Renal cortical epithelial cell (primary cell): ENCODE measurements around the gene RELA. TPM values are rescaled to one million over a fixed set of nuclear protein-coding genes. Genes with fewer than 3 reads are reported as not detected.
A peak's percentile ranks its signal among the peaks of the same experiment; 100 is the strongest.
"Not testable (repeated sequence)": the region's sequence is repeated elsewhere in the genome, so short reads cannot be mapped to it uniquely, and the experiment has no call there.

Experiments used
- DNase-seq: peaks from one replicate; pipeline ENCODE4 v3.0.0-alpha.2; 2011; ENCODE audit warnings: low read depth
- total RNA-seq: library from RNA; depleted of rRNA; stranded (reverse); fragments of >200 nt; gene quantifications from 2 replicates; pipeline ENCODE4 v1.2.3, GENCODE V29; 2014

RELA gene
- total RNA-seq: 15.3 and 23.2 TPM in 2 replicates

DNA sequence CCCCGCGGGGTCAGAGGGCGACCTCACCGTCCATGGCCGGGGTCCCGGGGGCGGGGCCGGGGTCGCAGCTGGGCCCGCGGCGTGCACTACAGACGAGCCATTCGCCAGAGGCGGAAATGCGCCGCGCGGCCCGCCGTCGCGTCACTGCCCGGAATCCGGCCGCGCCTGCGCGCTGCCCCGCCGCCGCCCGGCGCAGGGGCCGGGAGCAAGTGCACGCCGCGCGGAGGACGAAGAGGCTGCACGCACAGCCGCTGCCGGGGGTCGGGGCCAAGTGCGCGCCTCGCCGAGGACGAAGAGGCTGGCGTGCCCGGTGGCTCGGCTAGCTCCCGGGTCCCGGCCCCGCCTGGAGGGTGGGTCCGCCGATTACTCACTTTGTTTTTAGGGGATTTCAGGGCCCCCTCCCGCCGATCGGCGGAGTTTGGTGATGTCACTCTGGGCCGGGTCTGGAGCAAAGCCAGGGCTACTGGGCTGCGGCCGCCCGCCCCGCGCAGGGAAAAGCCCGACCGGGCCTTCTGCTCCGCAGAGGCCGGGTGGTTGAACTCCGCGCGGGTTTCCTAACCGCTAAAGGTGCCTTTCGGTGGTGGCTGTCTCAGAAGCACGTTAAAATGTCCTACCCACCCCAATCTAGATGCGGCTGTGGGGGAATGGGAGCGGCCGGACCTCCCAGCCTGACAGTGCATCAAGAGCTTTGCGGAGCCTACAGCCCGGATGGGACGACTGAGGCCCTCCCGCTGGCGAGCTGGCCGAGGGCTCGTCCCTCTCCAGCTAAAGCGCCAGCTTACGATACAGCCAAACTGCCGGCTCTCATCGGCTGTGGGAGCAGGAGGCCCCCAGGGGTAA, at the start of gene RELA:
Gene RELA (minus strand): TSS at position 118 of the 840 bp plus-strand sequence. CDS start 84 bp downstream, at position 34.
- DNase-seq: peak; percentile 72

DNA sequence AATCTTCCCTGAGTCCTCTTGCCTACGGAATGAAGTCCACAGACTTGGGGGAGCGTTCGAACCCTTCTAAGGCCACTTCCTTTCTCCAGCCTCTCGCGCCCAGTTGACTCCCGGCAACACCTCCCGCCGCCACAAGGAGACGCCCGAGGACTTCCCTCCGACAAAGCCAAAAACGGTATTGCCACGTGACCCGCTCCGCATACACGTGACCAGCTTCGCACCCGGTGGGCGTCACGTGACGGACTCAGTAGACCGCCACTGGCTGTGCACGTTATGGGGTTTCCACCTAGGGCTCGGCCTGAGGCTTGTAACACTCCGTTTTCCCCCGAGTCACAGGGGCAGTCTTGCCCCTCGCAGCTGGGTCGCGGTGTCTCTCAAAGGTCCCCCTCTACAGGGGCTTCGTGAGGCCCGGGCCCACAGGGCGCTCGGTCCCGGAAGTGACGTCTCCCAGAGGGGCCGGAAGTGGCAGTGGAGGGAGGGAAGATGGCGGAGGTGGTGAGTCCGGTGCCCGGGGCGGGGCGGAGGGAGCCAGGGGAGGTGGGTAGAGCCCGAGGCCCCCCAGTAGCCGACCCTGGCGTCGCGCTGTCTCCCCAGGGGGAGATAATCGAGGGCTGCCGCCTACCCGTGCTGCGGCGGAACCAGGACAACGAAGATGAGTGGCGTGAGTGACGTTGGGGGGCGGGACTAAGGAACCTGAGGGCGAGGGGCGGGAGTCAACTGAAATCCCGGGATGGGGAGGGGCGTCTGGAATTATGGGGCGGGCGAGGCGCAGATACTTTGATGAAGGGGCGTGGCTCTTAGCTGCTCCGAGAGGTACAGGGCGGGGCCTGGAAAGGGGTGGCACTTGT, 49.3 kb upstream of the RELA start, which contains the start of gene KAT5:
Gene KAT5 (plus strand): TSS at position 468 of the 848 bp plus-strand sequence. CDS start 16 bp downstream, at position 484.
- DNase-seq: peak; percentile 95

DNA sequence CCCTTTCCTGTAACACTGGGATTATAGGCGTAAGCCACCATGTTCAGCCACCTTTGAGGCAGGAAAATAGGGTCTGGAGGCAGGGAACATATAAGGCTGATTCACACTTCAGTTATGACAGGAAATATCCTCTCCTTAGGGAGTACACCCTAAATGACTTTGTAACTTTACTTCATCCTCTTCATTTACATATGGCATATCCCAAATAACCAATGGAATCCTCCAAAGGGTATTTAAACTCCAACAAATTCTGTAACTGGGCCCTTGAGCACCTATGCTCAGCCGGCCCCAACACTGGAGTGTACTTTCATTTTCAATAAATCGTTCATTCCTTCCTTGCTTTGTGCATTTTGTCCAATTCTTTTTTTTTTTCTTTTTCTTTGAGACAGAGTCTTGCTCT, 47.7 kb upstream of the RELA start:
- DNase-seq: no peak

DNA sequence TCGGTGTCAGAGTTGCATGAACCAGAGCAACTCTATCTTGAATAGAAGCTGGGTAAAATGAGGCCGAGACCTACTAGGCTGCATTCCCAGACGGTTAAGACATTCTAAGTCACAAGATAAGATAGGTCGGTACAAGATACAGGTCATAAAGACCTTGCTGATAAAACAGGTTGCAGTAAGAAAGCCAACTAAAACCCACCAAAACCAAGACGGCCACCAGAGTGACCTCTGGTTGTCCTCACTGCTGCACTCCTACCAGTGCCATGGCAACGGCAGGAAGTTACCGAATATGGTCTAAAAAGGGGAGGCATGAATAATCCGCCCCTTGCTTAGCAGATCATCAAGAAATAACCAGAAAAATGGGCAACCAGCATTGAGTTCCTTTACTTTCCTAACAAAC, 46.9 kb upstream of the RELA start:
- DNase-seq: no peak

DNA sequence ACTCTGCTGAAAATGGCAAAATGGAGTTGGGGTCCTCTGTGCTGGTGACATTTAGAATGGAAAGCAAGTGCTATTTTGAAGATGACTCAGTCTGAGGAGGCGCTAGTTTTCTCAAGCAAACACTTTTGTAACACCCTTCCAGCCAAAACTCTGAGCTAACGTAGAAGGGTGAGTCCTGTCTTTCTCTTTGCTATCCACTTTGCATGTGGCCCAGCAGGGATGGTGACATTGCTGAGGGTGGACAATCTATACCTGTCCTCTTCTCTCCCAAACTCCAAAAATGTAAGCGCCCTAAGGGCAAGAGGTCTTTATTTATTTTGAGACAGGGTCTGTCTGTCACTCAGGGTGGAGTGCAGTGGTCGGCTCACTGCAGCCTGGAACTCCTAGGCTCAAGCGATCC, 45.7 kb upstream of the RELA start:
- no peak for DNase-seq

DNA sequence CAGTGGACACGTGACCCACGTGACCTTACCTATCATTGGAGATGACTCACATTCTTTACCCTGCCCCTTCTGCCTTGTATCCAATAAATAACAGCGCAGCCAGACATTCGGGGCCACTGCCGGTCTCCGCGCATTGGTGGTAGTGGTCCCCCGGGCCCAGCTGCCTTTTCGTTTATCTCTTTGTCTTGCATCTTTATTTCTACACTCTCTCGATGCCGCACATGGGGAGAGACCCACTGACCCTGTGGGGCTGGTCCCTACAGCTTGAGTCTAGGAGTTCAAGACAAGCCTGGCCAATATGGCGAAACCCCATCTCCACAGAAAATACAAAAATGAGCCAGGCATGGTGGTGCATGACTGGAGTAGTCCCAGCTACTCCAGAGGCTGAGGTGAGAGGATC, 44.3 kb upstream of the RELA start:
- not testable (repeated sequence) for DNase-seq

DNA sequence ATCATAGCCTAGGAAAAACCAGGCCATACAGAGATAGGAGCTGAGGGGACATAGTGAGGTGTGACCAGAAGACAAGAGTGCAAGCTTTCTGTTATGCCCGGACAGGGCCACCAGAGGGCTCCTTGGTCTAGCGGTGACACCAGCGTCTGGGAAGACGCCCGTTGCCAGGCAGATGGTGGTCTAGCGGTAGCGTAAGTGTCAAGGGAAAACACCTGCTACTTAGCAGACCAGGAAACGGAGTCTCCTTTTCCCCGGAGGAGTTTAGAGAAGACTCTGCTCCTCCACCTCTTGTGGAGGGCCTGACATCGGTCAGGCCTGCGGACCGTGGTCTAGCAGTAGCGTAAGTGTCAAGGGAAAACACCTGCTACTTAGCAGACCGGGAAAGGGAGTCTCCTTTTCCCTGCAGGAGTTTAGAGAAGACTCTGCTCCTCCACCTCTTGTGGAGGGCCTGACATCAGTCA, 43.6 kb upstream of the RELA start:
- peak; percentile 41 for DNase-seq

DNA sequence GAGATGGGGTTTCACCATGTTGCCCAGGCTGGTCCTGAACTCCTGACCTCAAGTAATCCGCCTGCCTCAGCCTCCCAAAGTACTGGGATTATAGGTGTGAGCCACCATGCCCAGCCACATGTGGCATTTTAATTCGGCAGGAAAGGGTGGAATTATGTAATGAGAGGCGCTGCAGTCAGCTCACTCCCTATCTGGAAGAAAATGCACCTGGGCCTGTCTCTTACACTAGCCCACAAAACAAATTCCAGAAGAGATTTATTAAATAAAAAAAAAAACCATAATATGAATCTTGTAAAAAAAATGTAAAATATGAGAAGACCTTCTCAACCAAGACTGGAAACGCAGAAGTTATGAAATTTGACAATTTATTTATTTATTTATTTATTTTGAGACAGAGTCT, 41.1 kb upstream of the RELA start:
- no peak for DNase-seq

DNA sequence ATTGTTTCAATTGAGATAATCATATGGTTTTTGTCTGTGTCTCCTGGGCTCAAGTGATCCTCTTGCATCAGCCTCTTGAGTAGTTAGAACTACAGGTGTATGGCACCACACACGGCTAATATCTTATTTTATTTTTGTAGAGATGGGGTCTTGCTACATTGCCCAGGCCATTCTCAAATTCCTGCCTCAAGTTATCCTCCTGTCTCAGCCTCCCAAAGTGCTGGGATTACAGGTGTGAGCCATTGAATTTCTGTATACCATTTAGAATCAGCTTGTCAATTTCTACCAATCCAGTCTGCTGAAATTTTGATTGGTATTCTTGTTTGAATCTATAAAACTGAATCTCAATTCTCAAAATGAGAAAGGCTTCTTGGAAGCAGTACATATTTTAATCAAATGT, 39.0 kb upstream of the RELA start:
- DNase-seq: no peak

DNA sequence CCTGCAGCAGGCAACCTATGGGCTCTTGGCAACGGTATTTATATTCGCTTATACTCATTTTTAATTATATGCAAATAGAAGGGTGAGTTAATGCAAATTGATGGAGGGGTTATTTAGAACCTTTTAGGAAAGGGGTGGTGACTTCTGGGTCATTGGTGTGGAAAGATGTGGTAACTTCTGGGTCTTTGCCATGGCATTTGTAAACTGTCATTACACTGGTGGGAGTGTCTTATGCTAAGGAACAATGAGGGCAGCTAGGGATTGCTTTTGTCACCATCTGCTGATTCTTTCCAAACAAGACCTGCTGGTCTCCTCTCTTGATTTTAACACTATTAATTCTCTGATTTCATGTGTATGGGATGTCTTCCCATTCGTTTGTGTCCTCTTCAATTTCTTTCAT, 37.7 kb upstream of the RELA start:
- peak; percentile 71 for DNase-seq

DNA sequence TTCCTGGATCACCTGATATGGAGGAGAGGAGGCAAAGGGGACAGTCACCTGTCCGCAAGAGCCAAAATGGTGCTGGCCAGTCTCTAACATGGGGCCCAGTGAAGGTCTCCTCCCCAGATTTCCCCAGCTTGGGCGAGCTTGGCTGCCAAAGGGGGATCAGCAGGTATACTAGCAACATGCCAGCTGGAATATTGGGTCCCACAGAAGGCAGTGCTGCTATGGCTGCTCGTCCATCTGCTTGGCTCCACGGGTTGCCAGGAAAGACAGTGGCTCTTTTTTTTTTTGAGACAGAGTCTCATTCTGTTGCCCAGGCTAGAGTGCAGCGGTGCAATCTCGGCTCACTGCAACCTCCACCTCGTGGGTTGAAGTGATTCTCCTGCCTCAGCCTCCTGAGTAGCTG, 36.6 kb upstream of the RELA start:
- DNase-seq: no peak

DNA sequence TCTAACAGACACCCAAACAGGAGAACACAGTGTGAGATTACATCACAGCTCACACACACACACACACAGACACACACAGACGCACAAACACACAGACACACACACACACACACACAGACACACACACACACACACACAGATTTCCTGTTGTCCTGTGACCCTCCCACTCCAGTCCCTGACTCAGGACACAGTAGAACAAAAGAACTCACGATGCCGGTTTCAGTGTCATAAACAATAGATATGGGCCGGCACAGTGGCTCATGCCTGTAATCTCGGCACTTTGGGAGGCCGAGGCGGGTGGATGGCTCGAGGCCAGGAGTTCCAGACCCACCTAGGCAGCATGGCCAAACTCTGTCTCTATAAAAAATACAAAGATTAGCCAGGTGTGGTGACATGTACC, 35.5 kb upstream of the RELA start:
- DNase-seq: no peak

DNA sequence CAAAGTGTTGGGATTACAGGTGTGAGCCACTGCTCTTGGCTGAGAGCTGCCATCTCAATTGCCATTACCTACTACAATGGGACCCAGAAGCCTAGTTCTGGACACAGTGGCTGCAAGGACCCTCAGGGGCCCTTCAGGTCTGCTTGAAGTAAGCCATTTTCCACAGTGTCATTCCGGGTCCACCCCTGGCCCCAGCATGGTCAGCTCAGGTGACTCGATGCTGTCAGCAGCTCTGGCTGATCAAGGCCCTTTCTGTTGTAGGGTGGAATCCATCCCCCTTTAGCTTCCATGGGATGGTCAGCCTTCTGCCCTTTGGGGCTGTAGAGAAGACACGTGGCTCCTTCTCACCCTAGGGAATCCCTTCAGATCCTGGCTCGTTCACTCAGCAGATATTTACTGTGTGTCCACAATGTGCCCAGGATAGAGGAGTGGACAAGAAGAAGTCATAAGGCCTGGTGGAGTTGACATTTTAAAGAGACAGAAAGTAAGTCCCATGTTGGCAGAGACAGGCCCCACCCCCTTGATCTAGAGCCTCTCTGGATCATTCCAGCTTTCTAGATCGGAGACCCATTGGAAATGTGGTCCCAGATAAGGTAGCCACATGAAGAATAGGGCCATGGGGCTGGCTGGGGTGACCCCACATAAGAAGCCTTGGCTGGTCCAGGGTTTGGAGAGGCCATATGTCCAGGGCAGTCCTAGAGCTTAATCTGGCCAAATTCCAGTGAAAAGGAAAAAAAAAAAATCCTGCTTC, 34.3 kb upstream of the RELA start:
- DNase-seq: no peak

DNA sequence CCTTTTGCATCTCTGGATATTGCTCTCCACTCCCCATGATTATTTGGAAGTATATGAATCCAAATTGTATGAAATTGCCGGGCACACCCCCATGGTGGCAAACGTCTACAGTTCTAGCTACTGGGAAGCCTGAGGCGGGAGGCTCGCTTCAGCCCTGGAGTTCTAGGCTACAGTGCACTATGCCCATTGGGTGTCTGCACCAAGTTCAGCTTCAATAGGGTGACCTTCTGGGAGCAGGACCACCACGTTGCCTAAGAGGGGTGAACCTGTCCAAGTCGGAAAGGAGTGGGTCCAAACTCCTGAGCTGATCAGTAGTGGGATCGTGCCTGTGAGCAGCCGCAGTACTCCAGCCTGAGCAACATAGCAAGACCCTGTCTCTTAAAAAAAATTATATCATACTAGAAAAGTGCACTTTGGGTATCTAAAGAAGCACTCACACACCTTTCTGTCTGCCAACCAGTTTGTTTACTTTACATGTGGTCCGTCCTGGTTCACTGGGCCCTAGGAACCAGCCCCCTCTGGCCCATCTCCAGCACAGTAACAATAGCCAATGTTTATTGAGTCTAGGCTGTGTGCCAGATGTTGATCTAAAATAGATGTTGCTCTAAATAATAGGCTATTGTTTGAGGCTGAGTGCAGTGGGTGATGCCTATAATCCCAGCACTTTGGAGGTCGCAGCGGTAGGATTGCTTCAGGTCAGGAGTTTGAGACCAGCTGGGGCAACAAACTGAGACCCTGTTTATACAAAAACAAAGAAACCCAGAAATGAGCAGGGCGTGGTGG, 32.9 kb upstream of the RELA start:
- peak; percentile 91 for DNase-seq

DNA sequence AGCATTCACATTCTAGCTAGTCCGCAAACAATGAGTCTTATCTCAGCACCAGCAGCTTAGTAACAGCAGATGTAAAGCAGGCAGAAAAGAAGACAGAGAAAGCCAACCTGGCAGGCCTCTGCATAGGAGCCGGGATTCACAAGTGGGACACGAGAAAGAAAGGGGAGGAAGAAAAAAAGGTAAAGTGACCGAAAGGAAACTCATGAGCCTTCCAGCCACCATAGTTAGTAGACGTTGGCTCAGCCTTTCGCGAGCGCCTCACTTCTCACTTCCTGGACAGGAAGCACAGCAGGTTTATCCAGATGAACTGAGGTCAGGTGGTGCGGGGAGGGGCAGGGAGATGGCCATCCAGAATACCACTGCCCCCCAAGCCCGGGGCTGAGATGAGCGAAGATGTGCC, 29.7 kb upstream of the RELA start:
- DNase-seq: no peak

DNA sequence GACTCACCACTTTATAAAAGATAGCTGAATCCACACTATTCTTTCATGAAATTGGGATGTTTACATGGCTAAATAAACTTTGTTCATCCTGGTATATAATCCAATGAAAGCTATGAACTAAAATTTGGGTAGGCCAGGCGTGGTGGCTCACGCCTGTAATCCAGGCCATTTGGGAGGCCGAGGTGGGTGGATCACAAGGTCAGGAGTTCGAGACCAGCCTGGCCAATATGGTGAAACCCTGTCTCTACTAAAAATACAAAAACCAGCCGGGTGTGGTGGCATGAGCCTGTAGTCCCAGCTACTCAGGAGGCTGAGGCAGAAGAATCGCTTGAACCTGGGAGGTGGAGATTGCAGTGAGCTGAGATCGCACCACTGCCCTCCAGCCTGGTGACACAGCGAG, 29.1 kb upstream of the RELA start:
- not testable (repeated sequence) for DNase-seq

DNA sequence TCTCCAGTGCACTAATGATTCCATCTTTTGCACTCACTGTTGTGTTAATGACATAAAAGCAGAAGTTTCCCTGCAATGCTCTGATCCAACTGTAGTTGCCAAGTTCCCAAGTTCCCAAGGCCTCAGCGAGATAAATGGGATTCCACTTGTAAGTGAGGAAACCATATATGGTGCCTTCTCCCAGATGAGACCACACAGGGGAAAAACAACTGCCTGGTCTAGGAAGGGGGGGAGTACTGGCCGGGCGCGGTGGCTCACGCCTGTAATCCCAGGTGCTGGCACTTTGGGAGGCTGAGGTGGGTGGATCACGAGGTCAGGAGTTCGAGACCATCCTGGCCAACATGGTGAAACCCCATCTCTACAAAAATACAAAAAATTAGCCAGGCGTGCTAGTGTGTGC, 23.3 kb upstream of the RELA start:
- DNase-seq: no peak

DNA sequence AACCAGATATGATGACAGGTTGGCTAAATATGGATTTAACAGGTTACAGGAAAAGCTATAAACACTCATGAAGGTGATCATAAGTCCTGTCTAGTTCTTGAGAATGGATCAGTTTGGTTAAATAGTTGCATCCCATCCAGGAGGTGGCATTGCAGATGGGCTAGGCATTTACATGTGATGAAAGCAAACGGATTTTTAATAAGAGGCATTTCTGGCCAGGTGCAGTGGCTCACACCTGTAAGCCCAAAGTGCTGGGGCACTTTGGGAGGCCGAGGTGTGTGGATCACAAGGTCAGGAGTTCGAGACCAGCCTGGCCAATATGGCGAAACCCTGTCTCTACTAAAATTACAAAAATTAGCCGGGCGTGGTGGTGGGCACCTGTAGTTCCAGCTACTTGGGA, 20.8 kb upstream of the RELA start:
- not testable (repeated sequence) for DNase-seq

DNA sequence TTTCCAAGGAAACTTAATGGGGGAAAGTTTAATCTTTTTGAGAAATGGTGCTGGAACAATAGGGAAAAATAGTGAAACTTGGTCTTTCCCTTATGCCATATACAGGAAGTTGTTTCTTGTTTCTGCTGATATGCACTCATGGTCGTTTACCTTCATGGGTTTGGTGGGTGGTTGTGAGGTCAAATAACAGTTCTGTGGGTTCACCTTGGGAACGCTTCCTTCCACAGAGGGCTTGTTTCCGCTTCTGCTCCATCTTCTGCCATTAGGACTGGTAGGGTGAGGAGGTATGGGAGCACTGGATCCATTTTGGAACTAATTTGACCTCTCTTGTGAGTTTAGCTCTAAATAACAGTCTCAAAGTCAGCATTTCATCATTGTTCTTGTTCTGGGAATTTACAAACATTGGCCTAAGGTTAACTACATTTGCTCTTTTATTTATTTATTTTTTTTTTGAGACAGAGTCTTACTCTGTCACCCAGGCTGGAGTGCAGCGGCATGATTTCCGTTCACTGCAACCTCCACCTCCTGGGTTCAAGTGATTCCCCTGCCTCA, 17.6 kb upstream of the RELA start:
- no peak for DNase-seq

DNA sequence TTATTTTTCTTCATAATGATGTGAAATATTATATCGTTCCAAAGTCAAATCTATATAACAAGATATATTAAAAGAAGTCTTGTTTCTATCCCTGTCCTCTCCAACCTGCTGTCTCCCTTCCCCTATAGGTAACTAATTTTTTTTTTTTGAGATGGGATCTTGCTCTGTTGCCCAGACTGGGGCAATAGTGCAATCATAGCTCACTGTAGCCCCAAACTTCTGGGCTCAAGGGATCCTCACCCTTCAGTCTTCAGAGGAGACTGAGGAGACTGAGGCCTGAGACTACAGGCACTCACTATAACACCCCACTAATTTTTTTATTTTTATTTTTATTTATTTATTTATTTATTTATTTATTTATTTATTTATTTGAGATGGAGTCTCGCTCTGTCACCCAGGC, 10.3 kb upstream of the RELA start:
- no peak for DNase-seq
